Endothelial cell of umbilical vein (primary cell): ENCODE measurements around the gene EPN2. TPM values are rescaled to one million over a fixed set of nuclear protein-coding genes. Genes with fewer than 3 reads are reported as not detected.

Experiments
- BruUV-seq: library from RNA; stranded (reverse); fragments of 400-500 nt; replicated peaks from 2 replicates; lab custom pipeline; 2021; lab: Mats Ljungman, UMichigan
- CTCF ChIA-PET: fragments of 300-600, 350-600 bp; sonication (Branson Sonifier 250); formaldehyde crosslinking; loops from one replicate; lab custom pipeline; 2021; ENCODE audit warnings: antibody characterized with exemption, inconsistent platforms; lab: Charles Lee
- POLR2A ChIA-PET: fragments of 300-600, 350-600 bp; sonication (Branson Sonifier 250); formaldehyde crosslinking; loops from one replicate; lab custom pipeline; 2021; ENCODE audit warnings: antibody characterized with exemption, inconsistent platforms; lab: Charles Lee
- DNase-seq: peaks from one replicate; pipeline ENCODE4 v3.0.0-alpha.2; 2011; ENCODE audit warnings: low read depth, low spot score
- FAIRE-seq: peaks from 2 replicates; lab custom pipeline; 2011; peaks lifted over from hg19 to GRCh38; lab: Jason Lieb, UNC
- H2AFZ ChIP-seq: 2 replicates; pipeline ENCODE4 v1.6.0; 2012; ENCODE audit warnings: low read depth, low read length, control low read depth, inconsistent platforms
- H3K27ac ChIP-seq: 2 replicates; pipeline ENCODE4 v1.5.1; 2011; ENCODE audit warnings: low read depth, mild to moderate bottlenecking, control low read depth, low read length, moderate library complexity; ENCODE audit not compliant: insufficient read depth
- H3K27me3 ChIP-seq, 2 experiments: 2 replicates each; pipeline versions ENCODE4 v1.6.0 to v1.6.1; 2011; ENCODE audit warnings: low read length in 2 of 2, mixed read lengths in 1 of 2; ENCODE audit not compliant: control insufficient read depth in 2 of 2, insufficient read depth in 2 of 2
- H3K36me3 ChIP-seq, 2 experiments: 2 replicates in 1 of 2; 3 replicates in 1 of 2; pipeline ENCODE4 v1.5.1; 2011; ENCODE audit warnings: low read length in 2 of 2, mild to moderate bottlenecking in 1 of 2, moderate library complexity in 1 of 2; ENCODE audit not compliant: control insufficient read depth in 2 of 2, insufficient read depth in 2 of 2; ENCODE audit errors: extremely low read depth in 1 of 2
- H3K4me1 ChIP-seq: 3 replicates; pipeline ENCODE4 v1.5.1; 2011; ENCODE audit warnings: mild to moderate bottlenecking, low read length; ENCODE audit not compliant: control insufficient read depth, insufficient read depth; ENCODE audit errors: extremely low read depth
- H3K4me2 ChIP-seq: 2 replicates; pipeline ENCODE4 v1.6.1; 2011; ENCODE audit warnings: low read length, control low read depth, mixed read lengths; ENCODE audit not compliant: insufficient read depth
- H3K4me3 ChIP-seq, 3 experiments: fragments of 200-600 bp in 1 of 3; sonication (generic), shearing (Covaris generic) in 1 of 3; replicated peaks in 1 of 3; 2 replicates each; pipeline ENCODE4 v1.5.1; 2011 to 2016; ENCODE audit warnings: control low read depth in 3 of 3, low read length in 3 of 3, mild to moderate bottlenecking in 2 of 3, inconsistent platforms in 1 of 3, low read depth in 1 of 3, moderate library complexity in 1 of 3; ENCODE audit not compliant: insufficient read depth in 1 of 3
- H3K79me2 ChIP-seq: 2 replicates; pipeline ENCODE4 v1.6.0; 2012; ENCODE audit warnings: low read length, inconsistent platforms; ENCODE audit not compliant: control insufficient read depth, insufficient read depth
- H3K9ac ChIP-seq: replicated peaks from 2 replicates; pipeline ENCODE3; 2011; ENCODE audit warnings: low read length, control low read depth; ENCODE audit not compliant: insufficient read depth; ENCODE audit errors: extremely low read depth
- H3K9me1 ChIP-seq: replicated peaks from 3 replicates; pipeline ENCODE4 v1.6.0; 2011; ENCODE audit warnings: mild to moderate bottlenecking, low read length; ENCODE audit not compliant: control insufficient read depth, insufficient read depth; ENCODE audit errors: extremely low read depth
- H3K9me3 ChIP-seq: replicated peaks from 2 replicates; pipeline ENCODE4 v1.5.1; 2012; ENCODE audit warnings: low read length, inconsistent platforms; ENCODE audit not compliant: control insufficient read depth, insufficient read depth
- H4K20me1 ChIP-seq: replicated peaks from 2 replicates; pipeline ENCODE3; 2011; ENCODE audit warnings: mild to moderate bottlenecking, low read length; ENCODE audit not compliant: control insufficient read depth, insufficient read depth; ENCODE audit errors: extremely low read depth
- CTCF ChIP-seq, 2 donors: IDR thresholded peaks; 1 replicate in 1 of 2; 2 replicates in 1 of 2; pipeline ENCODE4 v1.5.1; 2011; ENCODE audit warnings: low read length in 2 of 2, mild to moderate bottlenecking in 2 of 2, moderate library complexity in 2 of 2, control low read depth in 1 of 2, inconsistent platforms in 1 of 2, low read depth in 1 of 2; ENCODE audit not compliant: insufficient read depth in 1 of 2; ENCODE audit errors: extremely low read depth in 1 of 2
- FOS ChIP-seq: IDR thresholded peaks from 2 replicates; pipeline ENCODE4 v1.6.1; 2011; ENCODE audit warnings: mild to moderate bottlenecking, low read length, moderate library complexity, borderline replicate concordance; ENCODE audit not compliant: insufficient read depth
- GATA2 ChIP-seq: IDR thresholded peaks from 2 replicates; pipeline ENCODE4 v1.7.0; 2011; ENCODE audit warnings: low read depth, mild to moderate bottlenecking, moderate library complexity, mixed read lengths, low read length; ENCODE audit not compliant: insufficient read length, insufficient read depth
- JUN ChIP-seq: IDR thresholded peaks from 2 replicates; pipeline ENCODE4 v1.6.1; 2011; ENCODE audit warnings: borderline replicate concordance, low read depth; ENCODE audit not compliant: insufficient read length, insufficient read depth
- MYC ChIP-seq: IDR thresholded peaks from one replicate; pipeline ENCODE4 v1.6.1; 2011; ENCODE audit warnings: mild to moderate bottlenecking, low read depth, low read length
- POLR2A ChIP-seq: IDR thresholded peaks from 2 replicates; pipeline ENCODE4 v1.6.1; 2012; ENCODE audit warnings: low read depth, mild to moderate bottlenecking, control low read depth, low read length
- POLR2AphosphoS5 ChIP-seq: IDR thresholded peaks from 2 replicates; pipeline ENCODE4 v1.6.1; 2012; ENCODE audit warnings: low read depth, mild to moderate bottlenecking, control low read depth, low read length, moderate library complexity; ENCODE audit not compliant: insufficient read depth
- dilution Hi-C: fragments of 300-500 bp; cut with MboI; formaldehyde crosslinking; loops from one replicate; pipeline ENCODE4 v1.15.0; 2019; ENCODE audit warnings: low sequenced_read_pairs; ENCODE audit not compliant: extremely low pct_ligation_motif_present
- intact Hi-C: fragments of 100-400 bp; cut with micrococcal nuclease; formaldehyde crosslinking; loops from one replicate; pipeline ENCODE4 v1.10.0; 2022
- polyA plus RNA-seq, 4 experiments: library from polyadenylated mRNA; depleted of rRNA in 3 of 4; stranded (reverse) in 3 of 4; unstranded in 1 of 4; fragments of >200 nt; gene quantifications; 2 replicates each; pipeline versions ENCODE4 v1.2.1 to v1.2.3, GENCODE V29; 2011 to 2012; ENCODE audit warnings: missing spikeins in 1 of 4
- total RNA-seq: library from RNA; stranded (reverse); gene quantifications from 2 replicates; pipeline ENCODE4 v1.2.3, GENCODE V29; 2021
- TF ChIP-seq, protein P1 (sequence below): IDR thresholded peaks from 2 replicates; pipeline ENCODE4 v1.6.1; 2011; ENCODE audit not compliant: insufficient read depth, insufficient read length

Gene EPN2
- total and polyA plus RNA-seq, 2 donors (not counting 3 experiments of a cell fraction or from before 2014, with no cell fraction given) = 40.3 to 70.5 TPM

GRCh38 chr17:19303367-19303776 lies 66.2 kb downstream of the EPN2 start:
- CTCF ChIA-PET = interaction anchor here (1.0 to 2.5 kb wide), 4 partner anchors 9 to 35 kb away, joined by 3 to 13 read pairs (median 3); no protein-coding TSS in a partner anchor
- dilution Hi-C loops = no loop called here
- Histone ChIP-seq H3K4me3 (no peak overlapping the region), H3K27ac (no peak overlapping the region), H3K9ac (no peak overlapping the region), H3K9me1 (no peaks in the 10 kb centered on the region), H4K20me1 (no peaks in the 10 kb centered on the region), H3K4me2 (no peak overlapping the region), H3K9me3 (no peaks in the 10 kb centered on the region), H2AFZ (no peak overlapping the region), H3K36me3 (peaks cover 0 to 6% of the 10 kb centered on the region in 2 experiments), H3K4me1 (peaks cover 23% of the 10 kb centered on the region), H3K27me3 (no peaks in the 10 kb centered on the region), H3K79me2 (peaks cover 11% of the 10 kb centered on the region)
- FAIRE-seq (no peak), DNase-seq (no peak)
- TF ChIP-seq GATA2 = no peak
- TF ChIP-seq MYC = no peak
- no peak for TF ChIP-seq POLR2AphosphoS5
- TF ChIP-seq JUN = no peak
- no peak for TF ChIP-seq POLR2A
- POLR2A ChIA-PET = interaction anchor here (0.6 kb wide), 1 partner anchor 21 kb away, joined by 3 read pairs; no protein-coding TSS in a partner anchor
- intact Hi-C loops = no loop called here
- no TSS peak for BruUV-seq

DNA sequence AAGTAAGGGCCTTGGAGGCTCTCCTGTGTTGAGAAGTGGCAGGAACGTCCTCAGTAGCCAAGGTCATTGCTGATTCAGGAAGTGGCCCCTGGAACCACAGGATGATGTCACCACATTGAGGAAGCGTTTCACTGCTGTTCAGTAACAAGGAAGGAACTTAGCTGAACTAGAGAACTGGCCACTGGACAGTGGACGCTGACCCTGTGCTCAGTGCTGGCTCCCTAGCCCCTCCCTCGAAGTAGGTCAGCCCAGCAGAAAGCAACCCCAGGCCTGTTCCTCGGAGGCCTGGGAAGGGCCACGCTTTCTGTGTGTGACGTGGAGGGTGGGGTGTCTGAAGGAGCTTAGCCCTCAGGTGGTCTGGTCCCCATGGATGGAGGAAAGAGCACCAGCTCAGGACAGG lies 67.0 kb downstream of the EPN2 start:
- peak; percentile 98 for FAIRE-seq
- Histone ChIP-seq H4K20me1 (no peaks in the 10 kb centered on the region), H3K27ac (peak overlapping the region; percentile 48), H3K4me3 (no peak overlapping the region), H2AFZ (no peak overlapping the region), H3K27me3 (no peaks in the 10 kb centered on the region), H3K4me1 (peaks cover 23% of the 10 kb centered on the region), H3K9me1 (no peaks in the 10 kb centered on the region), H3K9ac (no peak overlapping the region), H3K4me2 (peak overlapping the region; percentile 2), H3K9me3 (no peaks in the 10 kb centered on the region), H3K36me3 (peaks cover 0 to 6% of the 10 kb centered on the region in 2 experiments), H3K79me2 (peaks cover 11% of the 10 kb centered on the region)
- intact Hi-C loops = no loop called here
- ChIA-PET POLR2A (no interaction called here), CTCF (interaction anchor here (0.8 to 2.5 kb wide), 4 partner anchors 13 to 58 kb away, joined by 3 to 13 read pairs (median 4); partner anchors contain the start of gene B9D1)
- no TSS peak for BruUV-seq
- DNase-seq = peak; percentile 74
- dilution Hi-C loops = no loop called here
- no peak for TF ChIP-seq CTCF (IDR thresholded peaks at IDR 0.05; ENCODE audit: extremely low read depth in 1 of 2, insufficient read depth in 1 of 2, low read depth in 1 of 2, low read length in 2 of 2)
- TF ChIP-seq MYC = no peak
- TF ChIP-seq POLR2AphosphoS5 = peak; percentile 68
- TF ChIP-seq FOS = no peak
- peak; percentile 84 for TF ChIP-seq JUN
- TF ChIP-seq, protein P1, sequence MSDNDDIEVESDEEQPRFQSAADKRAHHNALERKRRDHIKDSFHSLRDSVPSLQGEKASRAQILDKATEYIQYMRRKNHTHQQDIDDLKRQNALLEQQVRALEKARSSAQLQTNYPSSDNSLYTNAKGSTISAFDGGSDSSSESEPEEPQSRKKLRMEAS = no peak
